ENCODE results near the gene MTREX.

- TF ChIP-seq MEF2B (IDR thresholded peaks at IDR 0.05; ENCODE audit: partially characterized antibody, poor library complexity, severe bottlenecking) (no peak), MAX (IDR thresholded peaks at IDR 0.05; ENCODE audit: low read depth, low read length) (no peak), CTCF (IDR thresholded peaks at IDR 0.05 in 2 of 3, conservative IDR thresholded peaks at IDR 0.05 in 1 of 3; ENCODE audit: control insufficient read depth in 2 of 3, extremely low read depth in 1 of 3, insufficient read depth in 1 of 3, low read depth in 3 of 3, low read length in 3 of 3) (no peak), EP300 (IDR thresholded peaks at IDR 0.05; ENCODE audit: borderline replicate concordance in 1 of 2, control insufficient read depth in 1 of 2, low read depth in 2 of 2, low read length in 2 of 2) (no peak)
Measured at GRCh38 chr5:55363856-55364255, 56.1 kb downstream of the MTREX start.
